Suppressor macrophage (primary cell): ENCODE results near the gene EPRS1.
"Not testable (repeated sequence)": the region's sequence is repeated elsewhere in the genome, so short reads cannot be mapped to it uniquely, and the experiment has no call there.

Experiments used
- DNase-seq, 4 experiments: peaks; one replicate each; pipeline ENCODE4 v3.0.0-alpha.2; 2020 to 2022
- total RNA-seq, 17 experiments: gene quantifications; one replicate each; lab custom pipeline; 2026; ENCODE audit warnings: mixed read lengths in 6 of 17, inconsistent platforms in 3 of 17; lab: John Stamatoyannopoulos, UW

Gene EPRS1
- total RNA-seq = 109 to 339 (median 230) reads per million in 17 experiments

GRCh38 chr1:220046052-220046930 lies at the start of gene EPRS1:
EPRS1 (minus strand) TSS chr1:220046505; CDS start chr1:220046388, 117 bp downstream.
- DNase-seq = peak; percentile 96 to 98 (median 98)

- peak; percentile 88 to 96 (median 92) for DNase-seq
These were observed 48.0 kb upstream of the EPRS1 start, which contains the start of gene IARS2 for GRCh38 chr1:220094016-220094911. IARS2 (plus strand) TSS chr1:220094132; CDS start chr1:220094217, 85 bp downstream.

GRCh38 chr1:220093361-220094015 lies 47.2 kb upstream of the EPRS1 start:
- no peak for DNase-seq

GRCh38 chr1:220092694-220093093 lies 46.4 kb upstream of the EPRS1 start:
- DNase-seq = no peak

- DNase-seq = peak; percentile 97 to 98 (median 97)
These were observed 43.6 kb upstream of the EPRS1 start, which contains the start of gene BPNT1 for GRCh38 chr1:220089650-220090556. BPNT1 (minus strand) TSS chr1:220089788; CDS start chr1:220079846, 9,942 bp downstream.

- DNase-seq = not testable (repeated sequence)
These were observed 40.0 kb upstream of the EPRS1 start for GRCh38 chr1:220086261-220086686.

- DNase-seq = peak in 3 of 4 experiments; percentile 7 to 43 (median 28)
These were observed 38.2 kb upstream of the EPRS1 start for GRCh38 chr1:220084460-220084859.

- DNase-seq = no peak
These were observed 31.6 kb upstream of the EPRS1 start for GRCh38 chr1:220077887-220078286.

- no peak for DNase-seq
These were observed 30.8 kb upstream of the EPRS1 start for GRCh38 chr1:220076861-220077762.

- DNase-seq = no peak
These were observed 21.2 kb upstream of the EPRS1 start for GRCh38 chr1:220067269-220068204.

GRCh38 chr1:220062629-220063028 lies 16.3 kb upstream of the EPRS1 start:
- DNase-seq = no peak

GRCh38 chr1:220060876-220061275 lies 14.6 kb upstream of the EPRS1 start:
- DNase-seq = no peak

GRCh38 chr1:220056374-220056773 lies 10.1 kb upstream of the EPRS1 start:
- DNase-seq = no peak

GRCh38 chr1:220045356-220046051 lies 801 bp downstream of the EPRS1 start:
- DNase-seq = no peak

GRCh38 chr1:220044678-220045355 lies 1.5 kb downstream of the EPRS1 start:
- DNase-seq = peak; percentile 24 to 69 (median 60)

- no peak for DNase-seq
These were observed 2.7 kb downstream of the EPRS1 start for GRCh38 chr1:220043646-220044045.

GRCh38 chr1:220040028-220040596 lies 6.2 kb downstream of the EPRS1 start:
- no peak for DNase-seq
